GM10248 (cell line): Measurements from ENCODE around the gene MGAT5B.

Source experiments
- CTCF ChIA-PET: fragments of 300-600 bp; sonication (Branson Sonifier 250); formaldehyde crosslinking; extraction: SDS; loops from one replicate; lab custom pipeline; 2021; ENCODE audit warnings: antibody characterized with exemption; lab: Yijun Ruan, JAX
- POLR2A ChIA-PET: fragments of 350-650 bp; sonication (Branson Sonifier 250); formaldehyde crosslinking; extraction: SDS; loops from one replicate; lab custom pipeline; 2020; ENCODE audit warnings: antibody characterized with exemption; lab: Yijun Ruan, JAX
- DNase-seq: peaks from one replicate; pipeline ENCODE4 v3.0.0; 2012; ENCODE audit errors: extremely low spot score
- TF ChIP-seq, protein P1 (sequence below): IDR thresholded peaks from 2 replicates; pipeline ENCODE4 v1.5.1; 2012; ENCODE audit warnings: mild to moderate bottlenecking, low read depth; ENCODE audit errors: extremely low read depth, missing control alignments, control extremely low read depth

The MGAT5B gene

DNA sequence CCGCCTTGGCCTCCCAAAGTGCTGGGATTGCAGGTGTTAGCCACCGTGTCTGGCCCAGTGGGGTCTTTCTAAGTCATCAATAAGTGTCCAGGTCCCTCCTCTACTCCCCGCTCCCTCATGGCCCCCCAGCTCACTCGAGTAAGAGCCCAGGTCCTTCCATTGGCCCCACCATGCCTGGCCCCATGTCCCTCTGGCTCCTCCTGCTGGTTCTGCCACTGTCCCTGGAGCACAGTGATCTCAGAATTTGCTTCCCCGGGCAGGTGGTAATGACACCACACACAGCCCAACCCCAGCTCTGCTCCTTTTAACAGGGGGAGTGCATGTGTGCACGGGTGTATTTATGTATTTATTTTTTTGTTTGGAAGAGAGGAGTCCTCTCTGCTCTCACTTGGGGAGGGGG is 19.6 kb downstream of the MGAT5B start:
- CTCF ChIA-PET: no interaction called here
- POLR2A ChIA-PET: no interaction called here
- TF ChIP-seq, protein P1, sequence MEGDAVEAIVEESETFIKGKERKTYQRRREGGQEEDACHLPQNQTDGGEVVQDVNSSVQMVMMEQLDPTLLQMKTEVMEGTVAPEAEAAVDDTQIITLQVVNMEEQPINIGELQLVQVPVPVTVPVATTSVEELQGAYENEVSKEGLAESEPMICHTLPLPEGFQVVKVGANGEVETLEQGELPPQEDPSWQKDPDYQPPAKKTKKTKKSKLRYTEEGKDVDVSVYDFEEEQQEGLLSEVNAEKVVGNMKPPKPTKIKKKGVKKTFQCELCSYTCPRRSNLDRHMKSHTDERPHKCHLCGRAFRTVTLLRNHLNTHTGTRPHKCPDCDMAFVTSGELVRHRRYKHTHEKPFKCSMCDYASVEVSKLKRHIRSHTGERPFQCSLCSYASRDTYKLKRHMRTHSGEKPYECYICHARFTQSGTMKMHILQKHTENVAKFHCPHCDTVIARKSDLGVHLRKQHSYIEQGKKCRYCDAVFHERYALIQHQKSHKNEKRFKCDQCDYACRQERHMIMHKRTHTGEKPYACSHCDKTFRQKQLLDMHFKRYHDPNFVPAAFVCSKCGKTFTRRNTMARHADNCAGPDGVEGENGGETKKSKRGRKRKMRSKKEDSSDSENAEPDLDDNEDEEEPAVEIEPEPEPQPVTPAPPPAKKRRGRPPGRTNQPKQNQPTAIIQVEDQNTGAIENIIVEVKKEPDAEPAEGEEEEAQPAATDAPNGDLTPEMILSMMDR: no peak
- no peak for DNase-seq

DNA sequence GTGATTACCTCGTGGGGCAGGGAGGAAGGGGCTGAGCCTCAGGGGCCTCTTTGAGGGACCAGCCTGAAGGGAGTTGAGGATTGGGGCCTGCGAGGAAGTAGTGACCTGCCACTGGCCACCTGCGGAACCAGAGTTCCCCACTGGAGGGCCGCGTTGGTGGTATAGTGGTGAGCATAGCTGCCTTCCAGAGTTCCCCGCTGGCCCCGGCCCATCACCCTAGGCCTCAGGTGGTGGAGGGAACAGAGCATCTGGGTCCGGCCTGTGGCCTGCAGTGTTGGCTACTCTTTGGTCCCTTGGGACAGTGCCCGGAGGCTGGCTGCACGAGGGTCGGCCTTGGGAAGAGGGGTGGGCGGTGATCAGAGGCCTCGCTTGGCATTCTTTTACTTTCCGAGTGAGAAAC is 20.5 kb downstream of the MGAT5B start:
- ChIA-PET CTCF (no interaction called here), POLR2A (interaction anchor here (0.5 kb wide), 1 partner anchor 45 kb away, joined by 3 read pairs; no protein-coding TSS in a partner anchor)
- DNase-seq: no peak
- TF ChIP-seq, protein P1: no peak

DNA sequence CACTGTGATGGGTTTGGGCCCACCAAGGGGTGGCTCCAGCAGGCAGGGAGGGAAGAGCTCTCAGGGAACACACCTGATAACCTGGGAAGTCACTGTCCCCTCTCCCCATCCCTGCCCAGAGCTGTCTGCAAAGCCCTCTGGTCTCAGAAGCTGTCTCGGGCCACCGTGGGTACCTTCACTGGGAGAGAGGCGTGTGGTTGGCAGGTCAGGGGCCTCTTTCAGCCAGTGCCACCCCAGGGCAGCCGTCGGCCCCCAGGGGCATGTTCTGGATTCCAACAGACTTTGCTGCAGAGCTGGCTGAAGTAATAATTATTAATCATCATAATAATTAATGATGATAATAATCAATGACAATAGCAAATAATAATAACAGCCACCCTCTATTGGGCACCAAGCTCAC is 21.1 kb downstream of the MGAT5B start:
- POLR2A ChIA-PET: interaction anchor here (0.5 kb wide), 1 partner anchor 45 kb away, joined by 3 read pairs; no protein-coding TSS in a partner anchor
- DNase-seq: no peak
- TF ChIP-seq, protein P1: no peak
- CTCF ChIA-PET: interaction anchor here (1.0 kb wide), 1 partner anchor 21 kb away, joined by 3 read pairs; the partner anchor contains the start of gene MGAT5B

DNA sequence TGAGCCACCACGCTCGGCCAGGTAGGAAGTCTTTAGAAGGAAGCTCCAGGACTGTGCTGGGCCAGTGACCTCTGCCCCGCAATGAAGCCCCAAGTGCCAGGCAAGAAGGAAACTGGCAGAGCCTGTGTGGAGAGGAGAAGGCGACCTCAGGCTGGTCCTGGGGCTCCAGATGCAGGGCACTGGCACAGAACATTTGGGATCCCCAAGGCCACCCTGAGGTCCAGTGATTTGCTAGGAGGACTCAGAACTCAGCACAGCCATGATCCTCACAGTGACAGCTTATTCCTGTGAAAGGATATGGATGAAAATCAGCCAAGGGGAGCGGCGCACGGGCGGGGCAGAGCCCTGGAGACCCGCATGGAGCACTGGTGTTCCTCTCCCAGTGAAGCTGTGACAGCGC is 24.1 kb downstream of the MGAT5B start:
- ChIA-PET POLR2A (no interaction called here), CTCF (no interaction called here)
- DNase-seq: no peak
- TF ChIP-seq, protein P1: no peak

DNA sequence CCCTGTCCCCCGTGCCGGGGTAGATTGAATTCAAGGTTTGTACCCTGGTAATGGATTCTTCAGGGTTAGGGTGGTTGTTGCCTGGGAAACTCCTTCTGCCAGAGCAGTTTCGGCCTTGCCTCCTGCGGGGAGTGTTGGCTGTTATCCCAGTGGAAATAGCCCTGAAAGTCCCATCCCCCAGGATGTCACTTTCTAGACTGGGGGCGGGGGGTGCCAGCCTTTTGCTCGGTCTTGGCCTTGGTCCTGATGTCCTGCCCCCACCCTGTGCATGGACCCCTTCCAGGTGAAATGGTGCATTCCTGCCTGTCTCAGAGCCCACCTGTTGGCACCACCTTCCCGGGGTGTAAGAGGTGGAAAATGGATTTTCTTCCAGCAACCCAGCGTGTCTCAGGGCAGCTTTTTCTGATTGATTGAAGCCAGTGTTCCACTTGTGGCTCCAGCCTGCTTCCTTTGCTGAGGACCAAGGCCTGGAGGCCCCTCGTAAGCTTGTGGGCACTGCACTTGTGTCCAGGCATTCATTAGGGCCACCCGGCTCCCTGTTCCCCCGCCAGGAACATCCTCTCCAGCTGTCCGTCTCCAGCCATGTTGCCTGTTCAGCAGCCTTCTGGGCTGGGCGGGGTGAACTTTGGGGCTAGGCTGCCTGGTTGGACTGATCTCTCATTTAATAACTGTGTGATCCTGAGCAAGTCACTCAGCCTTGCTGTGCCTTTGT is 25.6 kb downstream of the MGAT5B start:
- DNase-seq: no peak
- TF ChIP-seq, protein P1: no peak
- ChIA-PET CTCF (no interaction called here), POLR2A (no interaction called here)

DNA sequence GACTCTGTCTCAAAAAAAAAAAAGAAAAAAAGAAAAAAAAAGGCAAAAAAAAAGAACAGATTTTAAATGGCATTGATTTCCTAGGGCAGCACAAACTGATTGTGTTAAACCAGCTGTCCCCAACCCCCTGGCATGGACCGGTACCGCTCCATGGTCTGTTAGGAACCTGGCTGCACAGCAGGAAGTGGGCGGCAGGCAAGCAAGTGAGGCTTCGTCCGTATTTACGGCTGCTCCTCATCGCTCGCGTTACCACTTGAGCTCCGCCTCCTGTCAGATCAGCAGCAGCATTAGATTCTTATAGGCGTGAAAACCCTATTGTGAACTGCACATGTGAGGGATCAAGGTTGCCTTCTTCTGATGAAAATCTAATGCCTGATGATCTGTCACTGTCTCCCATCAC is 26.6 kb downstream of the MGAT5B start:
- ChIA-PET CTCF (interaction anchor here (0.9 kb wide), 1 partner anchor 10 kb away, joined by 3 read pairs; no protein-coding TSS in a partner anchor), POLR2A (no interaction called here)
- TF ChIP-seq, protein P1: no peak
- DNase-seq: no peak

DNA sequence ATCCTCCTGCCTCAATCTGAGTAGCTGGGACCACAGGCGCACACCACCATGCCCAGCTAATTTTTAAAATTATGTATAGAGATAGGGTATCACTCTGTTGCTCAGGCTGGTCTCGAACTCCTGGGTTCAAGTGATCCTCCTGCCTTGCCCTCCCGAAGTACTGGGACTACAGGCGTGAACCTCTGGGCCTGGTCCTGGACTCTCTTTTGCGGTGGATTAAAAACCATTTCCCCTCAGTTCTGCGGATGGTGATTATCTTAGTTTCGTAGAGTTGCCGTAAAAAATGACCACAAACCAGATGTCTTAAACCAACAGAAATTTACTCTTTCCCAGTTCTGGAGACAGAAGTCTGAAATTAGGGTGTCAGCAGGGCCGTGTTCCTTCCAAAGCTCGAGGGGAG is 28.8 kb downstream of the MGAT5B start:
- no peak for DNase-seq
- CTCF ChIA-PET: interaction anchor here (1.3 kb wide), 1 partner anchor 29 kb away, joined by 3 read pairs; no protein-coding TSS in a partner anchor
- TF ChIP-seq, protein P1: no peak
- POLR2A ChIA-PET: no interaction called here
